Stimulated activated CD8-positive, alpha-beta memory T cell treated with anti-CD3 and anti-CD28 coated beads, Interleukin-7, amount 100 ng/mL, for 48 hours (primary cell): ENCODE data around the gene HSPB1.
"Not testable (repeated sequence)": the region's sequence is repeated elsewhere in the genome, so short reads cannot be mapped to it uniquely, and the experiment has no call there.

ENCODE experiments used
- DNase-seq, 2 donors: peaks; one replicate each; pipeline ENCODE4 v3.0.0-alpha.2; 2020; ENCODE audit warnings: low read depth in 1 of 2; ENCODE audit errors: extremely low read depth in 1 of 2

HSPB1 gene

DNA sequence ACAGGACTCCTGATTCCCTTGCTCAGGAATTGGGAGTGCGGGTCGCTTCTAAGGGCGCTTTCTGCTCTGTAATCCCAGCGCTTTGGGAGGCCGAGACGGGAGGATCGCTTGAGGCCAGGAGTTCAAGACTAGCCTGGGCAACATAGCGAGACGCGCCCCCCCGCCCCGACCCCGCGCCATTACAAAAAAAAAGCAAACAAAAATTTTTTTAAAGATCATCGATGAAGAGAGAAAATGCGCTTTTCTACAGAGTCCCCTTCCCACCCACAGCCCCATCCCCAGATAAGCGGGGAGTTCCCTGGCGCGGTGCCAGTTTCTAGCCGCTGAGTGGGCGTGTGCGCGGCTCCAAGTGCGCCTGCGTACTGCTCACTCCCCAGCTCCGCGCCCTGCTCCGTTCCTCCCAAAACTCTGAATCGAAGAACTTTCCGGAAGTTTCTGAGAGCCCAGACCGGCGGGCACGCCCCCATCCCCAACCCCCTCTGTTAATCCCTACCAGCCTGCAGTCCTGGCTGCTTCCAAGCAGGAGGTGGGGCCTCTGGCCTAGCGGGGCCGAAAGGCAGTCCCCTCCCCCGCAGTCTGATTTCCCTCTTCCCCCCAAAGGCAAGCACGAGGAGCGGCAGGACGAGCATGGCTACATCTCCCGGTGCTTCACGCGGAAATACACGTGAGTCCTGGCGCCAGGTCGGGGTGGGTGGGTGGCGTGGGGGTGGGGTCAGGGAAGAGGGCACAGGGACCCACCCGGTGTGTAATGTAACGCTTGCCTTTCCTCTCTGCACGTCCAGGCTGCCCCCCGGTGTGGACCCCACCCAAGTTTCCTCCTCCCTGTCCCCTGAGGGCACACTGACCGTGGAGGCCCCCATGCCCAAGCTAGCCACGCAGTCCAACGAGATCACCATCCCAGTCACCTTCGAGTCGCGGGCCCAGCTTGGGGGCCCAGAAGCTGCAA is 1.0 kb downstream of the HSPB1 start:
- peak; percentile 50 to 59 for DNase-seq

DNA sequence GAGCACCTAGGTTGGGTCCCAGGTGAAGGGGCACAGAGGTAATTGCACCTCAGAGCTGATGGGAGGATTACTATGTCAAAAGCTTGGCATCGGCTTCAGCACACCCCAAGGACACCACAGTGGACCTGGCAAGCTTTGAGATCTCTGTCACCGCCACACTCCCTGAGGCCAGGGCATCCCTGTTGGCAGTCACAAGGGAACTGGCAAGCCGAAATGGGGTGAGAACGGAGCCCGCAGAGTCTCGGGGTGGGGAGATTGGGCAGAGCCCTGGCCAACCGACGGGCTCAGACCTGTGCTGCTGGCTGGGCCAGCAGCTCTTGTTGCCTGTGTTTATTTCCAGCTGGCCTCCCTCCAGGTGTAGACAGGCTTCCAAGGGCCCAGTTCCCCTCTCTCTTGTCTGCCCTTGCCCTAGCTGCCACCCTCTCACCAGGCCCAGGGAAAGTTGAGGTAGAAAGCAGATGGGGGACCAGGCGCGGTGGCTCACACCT is 2.5 kb downstream of the HSPB1 start:
- DNase-seq = no peak

DNA sequence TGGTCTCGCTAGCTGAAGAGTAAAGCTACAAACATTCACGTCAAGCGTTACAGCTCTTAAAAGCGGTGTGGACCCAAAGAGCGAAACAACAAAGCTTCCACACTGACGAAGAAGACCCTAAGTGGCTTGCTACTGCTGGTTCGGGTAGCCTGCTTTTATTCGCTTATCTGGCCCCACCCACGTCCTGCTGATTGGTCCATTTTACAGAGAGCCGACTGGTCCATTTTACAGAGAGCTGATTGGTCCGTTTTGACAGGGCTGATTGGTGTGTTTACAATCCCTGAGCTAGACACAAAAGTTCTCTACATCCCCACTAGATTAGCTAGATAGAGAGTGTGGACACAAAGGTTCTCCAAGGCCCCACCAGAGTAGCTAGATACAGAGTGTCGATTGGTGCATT is 6.4 kb downstream of the HSPB1 start:
- DNase-seq = not testable (repeated sequence)

DNA sequence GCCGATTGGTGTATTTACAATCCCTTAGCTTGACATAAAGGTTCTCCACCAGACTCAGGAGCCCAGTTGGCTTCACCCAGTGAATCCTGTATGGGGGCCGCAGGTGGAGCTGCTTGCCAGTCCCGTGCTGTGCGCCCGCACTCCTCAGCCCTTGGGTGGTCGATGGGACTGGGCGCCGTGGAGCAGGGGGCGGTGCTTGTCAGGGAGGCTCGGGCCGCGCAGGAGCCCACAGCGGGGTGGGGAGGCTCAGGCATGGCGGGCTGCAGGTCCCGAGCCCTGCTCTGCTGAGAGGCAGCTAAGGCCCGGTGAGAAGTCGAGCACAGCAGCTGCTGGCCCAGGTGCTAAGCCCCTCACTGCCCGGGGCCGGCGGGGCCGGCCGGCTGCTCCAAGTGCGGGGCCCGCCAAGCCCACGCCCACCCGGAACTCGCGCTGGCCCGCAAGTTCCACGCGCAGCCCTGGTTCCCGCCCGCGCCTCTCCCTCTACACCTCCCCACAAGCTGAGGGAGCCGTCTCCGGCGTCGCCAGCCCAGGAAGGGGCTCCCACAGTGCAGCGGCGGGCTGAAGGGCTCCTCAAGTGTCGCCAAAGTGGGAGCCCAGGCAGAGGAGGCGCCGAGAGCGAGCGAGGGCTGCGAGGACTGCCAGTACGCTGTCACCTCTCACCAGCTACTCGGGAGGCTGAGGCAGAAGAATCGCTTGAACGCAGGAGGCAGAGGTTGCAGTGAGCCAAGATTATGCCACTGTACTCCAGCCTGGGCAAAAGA is 7.0 kb downstream of the HSPB1 start:
- not testable (repeated sequence) for DNase-seq

DNA sequence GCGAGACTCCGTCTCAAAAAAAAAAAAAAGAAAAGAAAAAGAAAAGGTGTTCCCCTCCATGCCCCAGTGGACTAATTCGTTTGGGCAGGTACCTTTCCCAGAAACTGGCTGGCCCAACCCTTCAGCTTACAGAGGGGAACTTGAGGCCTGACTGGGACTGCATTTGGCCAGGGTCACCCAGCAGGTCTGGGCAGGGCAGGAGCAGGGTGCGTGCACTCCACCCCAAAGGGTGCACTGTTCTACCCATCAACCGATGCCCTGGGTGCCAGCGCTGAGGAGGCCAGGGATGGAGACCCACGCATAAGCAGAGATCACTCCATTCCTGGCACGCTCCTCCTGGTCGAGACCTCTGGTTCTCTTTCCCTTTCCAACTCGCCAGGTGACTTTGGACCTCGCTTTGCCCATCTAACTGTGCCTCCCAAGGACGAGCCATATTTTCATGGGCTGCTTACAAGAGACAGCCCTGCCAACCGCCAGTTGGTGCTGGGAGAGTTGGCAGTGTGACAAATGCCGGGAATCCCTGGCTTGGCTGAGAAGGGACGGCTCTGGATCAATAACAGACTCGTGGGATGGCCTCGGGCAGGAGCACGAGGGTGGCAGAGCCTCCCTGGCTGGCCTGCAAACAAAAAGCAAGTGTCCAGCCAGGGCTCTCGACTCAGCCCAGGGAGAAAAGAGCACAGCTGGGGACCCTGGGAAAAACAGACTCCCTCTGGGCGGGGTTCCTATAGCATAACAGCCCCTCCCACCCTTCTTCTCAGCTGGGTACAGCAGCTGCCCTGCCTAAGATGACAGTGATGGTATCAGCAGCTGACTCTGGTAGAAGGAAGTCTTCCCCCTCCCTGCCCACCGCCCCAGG is 7.9 kb downstream of the HSPB1 start:
- DNase-seq = no peak

DNA sequence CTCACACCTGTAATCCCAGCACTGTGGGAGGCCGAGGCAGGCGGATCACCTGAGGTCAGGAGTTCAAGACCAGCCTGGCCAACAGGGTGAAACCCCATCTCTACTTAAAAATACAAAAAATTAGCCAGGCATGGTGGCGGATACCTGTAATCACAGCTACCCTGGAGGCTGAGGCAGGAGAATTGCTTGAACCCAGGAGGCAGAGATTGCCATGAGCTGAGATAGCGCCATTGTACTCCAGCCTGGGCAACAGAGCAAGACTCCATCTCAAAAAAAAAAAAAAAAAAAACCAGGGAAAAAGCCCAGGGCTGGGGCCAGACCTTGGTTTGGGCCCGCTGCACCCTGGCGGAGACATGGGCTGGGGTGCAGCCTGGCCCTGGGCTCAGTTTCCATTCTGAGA is 9.4 kb downstream of the HSPB1 start:
- not testable (repeated sequence) for DNase-seq

DNA sequence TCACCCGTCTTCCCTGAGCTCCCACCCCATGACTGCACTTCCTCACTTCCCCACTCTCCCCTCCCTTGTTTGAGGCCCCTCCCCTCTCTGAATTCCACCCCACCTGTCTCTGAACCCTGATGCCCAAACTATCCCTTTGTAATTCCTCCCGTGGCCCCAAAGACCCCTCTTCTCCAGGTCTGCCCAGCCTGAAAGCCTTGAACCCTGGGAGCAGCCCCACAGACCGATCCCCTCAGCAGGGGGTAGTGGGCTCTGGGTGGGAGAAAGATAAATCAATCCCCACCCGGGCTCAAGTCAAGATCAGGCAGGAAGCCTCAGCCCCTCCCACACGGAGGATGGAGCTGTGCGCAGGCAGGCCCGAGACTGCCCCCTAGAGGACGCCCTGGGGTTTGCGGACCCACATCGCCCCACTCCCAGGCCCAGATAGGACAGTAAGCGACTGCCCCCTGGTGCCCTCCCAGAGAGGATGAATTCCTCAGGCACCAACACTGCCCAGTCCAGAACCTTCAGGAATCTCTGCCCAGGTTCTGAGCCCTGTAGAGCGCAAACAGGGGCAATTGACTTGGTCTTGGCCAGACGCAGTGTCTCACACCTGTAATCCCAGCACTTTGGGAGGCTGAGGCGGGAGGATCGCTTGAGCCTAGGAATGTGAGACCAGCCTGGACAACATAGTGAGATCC is 11.7 kb downstream of the HSPB1 start:
- peak; percentile 89 to 92 for DNase-seq

DNA sequence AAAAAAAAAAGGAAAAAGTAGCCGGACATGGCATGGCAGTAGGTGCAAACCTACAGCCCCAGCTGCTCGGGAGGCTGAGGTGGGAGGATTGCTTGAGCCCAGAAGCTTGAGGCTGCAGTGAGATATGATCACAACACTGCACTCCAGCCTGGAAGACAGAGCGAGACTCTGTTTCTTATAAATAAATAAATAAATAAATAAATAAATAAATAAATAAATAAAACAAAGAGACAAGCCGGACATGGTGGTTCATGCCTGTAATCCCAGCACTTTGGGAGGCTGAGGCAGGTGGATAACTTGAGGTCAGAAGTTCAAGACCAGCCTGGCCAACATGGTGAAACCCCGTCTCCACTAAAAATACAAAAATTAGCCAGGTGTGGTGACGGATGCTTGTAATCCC is 12.3 kb downstream of the HSPB1 start:
- not testable (repeated sequence) for DNase-seq

DNA sequence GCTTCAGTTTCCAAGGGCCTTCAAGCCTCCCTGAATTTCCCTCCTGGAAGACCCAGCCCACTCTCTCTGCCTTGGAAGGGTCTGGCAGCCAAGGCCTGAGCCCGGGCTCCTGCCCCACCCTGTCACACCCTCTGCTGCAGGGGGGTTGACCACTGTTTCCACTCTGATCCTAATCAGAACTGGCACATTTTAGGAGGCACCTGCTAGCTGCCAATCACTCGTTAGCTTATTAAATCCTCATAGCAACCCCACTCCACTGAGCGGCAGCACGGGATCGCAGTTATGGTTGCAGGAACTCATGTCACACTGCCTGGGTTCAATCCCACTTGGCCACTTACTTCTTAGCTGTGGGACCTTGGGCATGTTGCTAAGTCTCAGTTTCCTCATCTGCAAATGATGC is 12.9 kb downstream of the HSPB1 start:
- DNase-seq = no peak

DNA sequence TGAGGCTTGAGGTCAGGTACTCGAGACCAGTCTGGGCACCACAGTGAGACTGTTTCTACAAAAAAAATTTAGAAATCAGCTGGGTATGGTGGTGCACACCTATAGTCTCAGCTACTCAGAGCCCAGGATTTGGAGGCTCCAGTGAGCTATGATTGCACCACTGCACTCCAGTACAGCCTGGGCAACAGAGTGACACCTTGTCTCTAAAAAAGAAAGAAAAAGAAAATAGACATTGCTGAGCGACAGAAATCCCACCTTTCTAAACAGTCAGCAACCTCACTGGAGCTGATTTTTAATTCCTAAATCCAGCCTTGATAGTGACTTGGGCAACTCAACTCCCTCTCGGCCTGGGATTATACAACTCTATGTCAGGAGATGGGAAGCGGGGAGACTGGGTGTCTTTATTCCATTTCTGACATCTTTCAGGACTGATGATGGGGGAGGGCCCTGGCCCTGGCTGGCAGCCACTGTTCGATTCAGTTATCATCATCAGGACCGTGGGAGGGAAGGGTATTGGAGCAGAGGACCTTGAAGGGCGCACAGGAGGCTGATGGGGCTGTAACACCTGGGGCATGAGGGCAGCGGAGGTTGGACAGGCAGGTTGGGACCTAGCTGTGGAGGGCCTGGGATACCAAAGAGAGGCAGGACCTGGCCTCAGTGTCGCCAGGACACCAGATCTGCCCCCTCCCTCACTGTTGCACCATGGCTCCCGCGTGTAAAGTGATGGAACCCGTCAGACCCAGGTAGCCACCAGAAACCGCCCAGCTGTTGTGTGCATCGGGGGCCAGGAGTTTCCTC is 14.7 kb downstream of the HSPB1 start:
- DNase-seq = no peak

DNA sequence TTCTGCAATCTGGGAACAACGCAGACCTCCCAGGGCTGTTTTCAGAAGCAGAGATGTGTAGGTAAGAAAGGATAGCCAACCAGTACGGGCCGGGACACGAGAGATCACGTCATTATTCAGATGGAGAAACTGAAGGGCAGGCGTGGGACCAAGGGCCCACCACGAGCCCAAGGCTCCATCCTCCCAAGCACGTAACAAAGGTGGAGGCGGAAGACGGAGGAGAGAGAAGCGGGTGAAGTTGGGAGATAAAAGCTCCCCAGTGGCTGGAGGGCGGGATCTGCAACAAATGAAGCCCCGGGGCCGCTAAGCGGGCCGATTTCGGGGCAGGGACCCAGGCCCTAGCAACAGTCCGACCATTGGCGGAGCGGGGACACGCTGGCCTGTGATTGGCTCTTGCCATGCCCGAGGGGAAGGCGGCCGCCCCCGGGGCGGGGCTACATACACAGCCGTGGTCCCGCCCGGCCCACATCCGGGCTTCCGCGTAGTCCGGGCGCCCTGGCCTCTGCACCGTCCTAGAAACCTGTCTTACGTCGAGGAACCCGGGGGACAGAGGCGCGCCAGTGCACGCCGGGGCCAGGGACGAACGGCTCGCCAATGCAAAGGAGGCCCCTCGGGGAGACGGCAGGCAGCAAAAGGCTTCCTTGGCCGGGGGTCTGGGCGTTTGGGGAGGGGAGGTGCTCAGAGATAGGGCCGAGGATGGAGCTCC is 15.5 kb downstream of the HSPB1 start:
- peak; percentile 93 to 94 for DNase-seq

DNA sequence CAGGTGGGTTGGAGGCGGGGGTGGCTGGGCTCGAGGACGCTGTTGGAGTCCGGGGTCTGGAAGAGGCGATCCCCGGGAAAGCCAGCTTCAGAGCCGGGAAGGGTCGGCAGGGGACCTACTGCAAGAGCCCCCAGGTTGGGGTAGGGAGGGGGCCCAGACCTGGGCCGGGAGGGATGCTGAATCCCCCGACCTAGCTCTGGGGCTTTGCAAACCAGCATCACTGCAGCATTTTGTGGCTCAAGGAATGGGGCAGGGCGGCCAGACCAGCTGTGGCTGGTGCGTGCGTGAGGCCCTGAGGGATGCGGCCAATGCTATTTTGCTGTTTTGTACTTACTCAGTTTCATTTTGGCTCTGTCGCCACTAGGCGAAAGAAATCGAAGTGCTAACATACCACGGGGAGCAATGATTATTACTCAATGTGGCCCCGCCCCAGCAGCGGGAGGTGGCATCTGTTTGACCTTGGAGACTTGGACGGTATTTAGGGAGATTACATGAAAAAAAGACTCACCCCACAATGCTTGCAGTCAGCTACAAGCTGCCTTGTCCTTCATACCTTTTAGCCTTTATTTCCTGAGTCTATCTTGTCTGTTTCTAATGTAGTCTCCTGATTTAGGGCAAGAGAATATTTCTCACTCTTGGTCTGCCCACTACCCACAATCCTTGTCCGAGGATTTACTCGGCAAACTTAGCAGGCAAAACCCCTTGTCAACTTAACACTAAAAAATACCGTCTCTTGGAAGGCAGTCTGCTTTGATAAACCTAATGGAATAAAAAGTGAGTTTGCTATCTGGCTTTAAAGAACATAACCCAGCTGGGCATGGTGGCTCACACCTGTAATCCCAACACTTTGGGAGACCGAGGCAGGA is 16.2 kb downstream of the HSPB1 start:
- DNase-seq = peak; percentile 48 to 64

DNA sequence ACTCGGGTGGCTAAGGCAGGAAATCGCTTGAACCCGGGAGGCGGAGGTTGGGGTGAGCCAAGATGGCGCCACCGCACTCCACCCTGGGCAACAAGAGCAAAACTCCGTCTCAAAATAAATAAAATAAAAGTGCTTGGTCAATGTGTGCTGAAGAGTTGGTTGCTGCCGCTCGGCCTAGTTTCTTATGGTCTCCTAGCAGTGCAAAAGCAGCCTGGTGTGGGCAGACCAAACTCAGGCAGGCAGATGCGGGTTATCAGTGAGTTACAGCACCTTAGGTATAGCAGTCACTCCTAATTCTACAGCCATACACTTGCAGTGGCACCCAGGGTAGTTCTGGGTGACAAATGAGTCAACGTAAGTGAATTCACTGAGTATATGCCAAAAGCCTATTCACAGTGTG is 22.6 kb downstream of the HSPB1 start:
- no peak for DNase-seq

DNA sequence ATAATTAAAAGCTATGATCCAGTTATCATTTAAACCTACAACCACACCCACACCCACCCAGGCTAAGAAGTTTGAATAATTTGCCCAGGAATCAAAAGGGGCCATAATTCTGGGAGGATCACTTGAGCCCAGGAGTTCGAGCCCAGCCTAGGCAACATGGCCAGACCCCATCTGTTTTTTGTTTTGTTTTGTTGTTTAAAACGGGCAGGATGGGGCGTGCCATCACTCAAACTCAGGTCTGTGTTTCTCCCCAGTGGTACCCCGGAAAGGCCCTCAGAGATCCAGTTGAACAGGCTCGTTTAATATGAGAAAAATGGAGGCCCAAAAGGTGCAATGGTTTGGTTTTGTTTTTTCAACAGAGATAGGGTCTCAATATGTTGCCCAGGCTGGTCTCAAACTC is 23.3 kb downstream of the HSPB1 start:
- no peak for DNase-seq

DNA sequence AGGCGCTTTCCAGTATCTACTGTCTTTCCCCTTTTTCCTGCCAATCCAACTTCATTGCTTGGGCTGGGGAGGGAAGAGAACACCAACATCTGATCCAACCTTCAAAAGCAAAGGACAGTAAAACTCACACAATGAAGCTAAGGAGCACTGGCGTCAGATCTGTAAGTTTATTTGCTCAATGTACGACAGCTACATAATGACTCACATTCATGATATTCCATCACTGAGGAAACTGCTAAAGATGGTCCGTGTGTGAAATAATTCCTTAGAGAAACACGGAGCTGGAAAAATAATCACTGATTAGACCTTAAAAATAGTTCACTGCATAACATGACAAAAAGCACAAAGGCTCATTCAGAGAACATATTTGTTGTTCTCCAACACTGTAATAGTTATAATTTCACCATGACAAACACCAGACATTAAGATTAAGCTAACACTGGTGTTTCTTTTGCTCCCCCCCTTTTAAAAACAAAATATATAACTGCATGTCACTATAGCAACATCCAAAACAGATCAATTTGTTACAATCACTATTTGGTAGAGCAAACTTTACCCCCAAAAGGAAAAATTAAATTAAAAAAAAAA is 24.3 kb downstream of the HSPB1 start:
- no peak for DNase-seq

DNA sequence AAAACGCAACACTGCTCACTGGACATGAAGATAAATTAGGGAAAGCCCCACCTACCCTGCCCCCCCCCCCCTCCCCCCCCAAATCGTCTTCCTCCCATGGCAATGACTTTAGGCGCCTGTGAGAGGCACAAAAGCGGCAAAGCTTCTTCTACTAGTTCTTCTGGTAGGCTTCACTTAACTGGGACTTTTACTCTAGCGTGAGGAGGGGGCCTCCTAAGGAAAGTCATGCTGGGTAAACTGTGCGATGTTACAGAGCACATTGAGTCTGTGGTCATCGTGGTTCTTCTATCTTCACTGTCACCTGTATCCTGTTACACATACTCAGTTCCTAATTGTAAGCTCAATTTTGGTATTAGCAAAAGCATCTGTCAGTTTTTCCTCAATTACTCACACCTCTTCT is 25.1 kb downstream of the HSPB1 start:
- DNase-seq = no peak

DNA sequence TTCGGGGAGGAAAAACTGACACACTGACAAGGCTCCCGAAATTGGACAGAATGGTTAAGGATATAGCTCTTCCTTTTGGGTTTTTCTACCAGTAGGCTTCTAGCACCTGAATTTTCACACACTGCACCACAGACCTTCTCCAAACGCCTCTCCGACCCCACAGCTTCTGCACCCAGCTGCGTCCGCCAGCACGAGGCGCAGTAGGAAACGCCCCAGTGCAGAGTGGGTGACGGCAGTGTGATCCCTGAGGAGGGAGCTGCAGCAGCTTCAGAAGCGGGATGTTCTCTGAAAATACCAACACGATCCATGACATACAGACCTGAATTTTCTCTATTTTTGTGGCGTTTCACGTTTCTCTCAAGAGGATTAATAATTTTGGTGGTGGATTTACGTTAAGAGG is 25.9 kb downstream of the HSPB1 start:
- no peak for DNase-seq

DNA sequence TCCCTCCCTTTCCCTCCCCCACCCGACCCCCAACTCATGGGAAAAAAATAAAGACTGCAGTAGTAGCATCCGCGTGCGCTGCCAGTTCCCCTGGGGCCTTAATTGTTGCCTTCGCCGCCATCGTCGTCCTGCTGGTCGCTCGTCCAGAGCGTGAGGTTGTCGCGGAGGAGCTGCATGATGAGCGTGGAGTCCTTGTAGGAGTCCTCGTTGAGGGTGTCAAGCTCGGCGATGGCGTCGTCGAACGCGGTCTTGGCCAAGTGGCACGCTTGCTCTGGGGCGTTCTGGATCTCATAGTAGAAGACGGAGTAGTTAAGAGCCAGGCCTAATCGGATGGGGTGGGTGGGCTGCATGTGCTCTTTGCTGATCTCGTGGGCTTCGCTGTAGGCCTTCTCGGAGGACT is 27.0 kb downstream of the HSPB1 start:
- no peak for DNase-seq
